Hematopoietic multipotent progenitor cell treated with erythropoietin and hydrocortisone succinate and interleukin-3 and kit ligand, for 4 days (in vitro differentiated cells): ENCODE data around the gene GYS2.

Source experiments
- DNase-seq: peaks from one replicate; pipeline ENCODE4 v3.0.0-alpha.2; 2015

Gene GYS2

GRCh38 chr12:21552635-21553328 lies 51.9 kb downstream of the GYS2 start:
- DNase-seq = no peak

GRCh38 chr12:21551841-21552465 lies 52.7 kb downstream of the GYS2 start:
- no peak for DNase-seq

GRCh38 chr12:21547437-21547836 lies 57.2 kb downstream of the GYS2 start:
- DNase-seq = no peak

GRCh38 chr12:21546716-21547115 lies 57.9 kb downstream of the GYS2 start:
- DNase-seq = no peak

- DNase-seq = no peak
These were observed 59.1 kb downstream of the GYS2 start for GRCh38 chr12:21545557-21545956.

- DNase-seq = peak; percentile 82
These were observed 61.5 kb downstream of the GYS2 start for GRCh38 chr12:21543151-21543550.

- DNase-seq = peak; percentile 67
These were observed 62.2 kb downstream of the GYS2 start for GRCh38 chr12:21542403-21542802.

- no peak for DNase-seq
These were observed 62.9 kb downstream of the GYS2 start for GRCh38 chr12:21541773-21542172.

- DNase-seq = no peak
These were observed 64.8 kb downstream of the GYS2 start for GRCh38 chr12:21539797-21540196.

GRCh38 chr12:21538061-21538653 lies 66.5 kb downstream of the GYS2 start:
- no peak for DNase-seq

GRCh38 chr12:21529456-21529855 lies 75.2 kb downstream of the GYS2 start:
- DNase-seq = no peak

GRCh38 chr12:21528953-21529352 lies 75.7 kb downstream of the GYS2 start:
- DNase-seq = no peak

- DNase-seq = peak; percentile 87
These were observed 77.0 kb downstream of the GYS2 start for GRCh38 chr12:21527451-21528180.

GRCh38 chr12:21526721-21527345 lies 77.8 kb downstream of the GYS2 start:
- no peak for DNase-seq

- DNase-seq = no peak
These were observed 78.6 kb downstream of the GYS2 start, which contains the start of gene SPX for GRCh38 chr12:21526053-21526452. SPX (plus strand) TSS chr12:21526296; CDS start chr12:21526473, 177 bp downstream.

- DNase-seq = no peak
These were observed 81.5 kb downstream of the GYS2 start for GRCh38 chr12:21523148-21523547.

GRCh38 chr12:21521541-21521940 lies 83.1 kb downstream of the GYS2 start:
- no peak for DNase-seq

- DNase-seq = no peak
These were observed 86.2 kb downstream of the GYS2 start for GRCh38 chr12:21518451-21518850.

GRCh38 chr12:21516281-21516680 lies 88.4 kb downstream of the GYS2 start:
- DNase-seq = no peak

- DNase-seq = no peak
These were observed 94.9 kb downstream of the GYS2 start for GRCh38 chr12:21509768-21510167.

GRCh38 chr12:21507849-21508248 lies 96.8 kb downstream of the GYS2 start:
- DNase-seq = no peak

- DNase-seq = no peak
These were observed 98.8 kb downstream of the GYS2 start for GRCh38 chr12:21505888-21506287.

- peak; percentile 12 for DNase-seq
These were observed 101.8 kb downstream of the GYS2 start for GRCh38 chr12:21502872-21503271.
